HT1080 (cell line): ENCODE data around the gene FAM25G. TPM values are rescaled to one million over a fixed set of nuclear protein-coding genes. Genes with fewer than 3 reads are reported as not detected.
"Not testable (repeated sequence)": the region's sequence is repeated elsewhere in the genome, so short reads cannot be mapped to it uniquely, and the experiment has no call there.

Source experiments
- DNase-seq: peaks from one replicate; pipeline ENCODE4 v3.0.0-alpha.2; 2015; ENCODE audit warnings: low read depth
- total RNA-seq: library from RNA; depleted of rRNA; stranded (reverse); fragments of >200 nt; shearing (Covaris generic); gene quantifications from 2 replicates; pipeline ENCODE4 v1.2.3, GENCODE V29; 2014

The FAM25G gene
- total RNA-seq, 1 experiment from 2014 or later: not detected

DNA sequence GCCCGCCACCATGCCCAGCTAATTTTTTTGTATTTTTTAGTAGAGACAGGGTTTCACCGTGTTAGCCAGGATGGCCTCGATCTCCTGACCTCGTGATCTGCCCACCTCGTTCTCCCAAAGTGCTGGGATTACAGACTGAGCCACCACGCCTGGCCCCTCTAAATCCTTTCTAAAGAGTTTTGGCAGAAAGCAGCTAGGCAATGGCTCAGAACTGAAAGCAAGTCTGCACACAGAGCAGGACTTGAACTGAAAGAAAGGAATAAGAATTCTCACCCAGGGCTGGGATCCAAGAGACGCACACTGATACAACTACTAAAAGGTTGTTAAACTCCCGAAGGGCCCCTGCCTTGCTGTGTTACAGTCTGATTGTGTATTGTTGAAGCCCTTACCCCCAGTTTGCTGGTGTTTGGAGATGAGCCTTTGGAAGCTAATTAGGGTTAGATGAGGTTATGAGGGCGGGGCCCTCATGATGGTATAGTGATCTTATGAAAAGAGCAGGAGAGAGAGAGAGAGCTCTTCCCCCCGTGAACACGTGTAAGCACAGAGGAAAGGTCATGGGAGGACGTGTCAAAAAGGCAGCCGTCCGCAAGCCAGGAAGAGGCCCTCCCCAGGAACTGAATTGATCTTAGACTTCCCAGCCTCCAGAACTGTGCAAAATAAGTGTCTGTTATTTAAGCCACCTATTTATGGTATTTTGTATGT lies 26.1 kb downstream of the FAM25G start:
- not testable (repeated sequence) for DNase-seq

GRCh38 chr10:47462577-47463358 lies 28.7 kb downstream of the FAM25G start:
- not testable (repeated sequence) for DNase-seq

DNA sequence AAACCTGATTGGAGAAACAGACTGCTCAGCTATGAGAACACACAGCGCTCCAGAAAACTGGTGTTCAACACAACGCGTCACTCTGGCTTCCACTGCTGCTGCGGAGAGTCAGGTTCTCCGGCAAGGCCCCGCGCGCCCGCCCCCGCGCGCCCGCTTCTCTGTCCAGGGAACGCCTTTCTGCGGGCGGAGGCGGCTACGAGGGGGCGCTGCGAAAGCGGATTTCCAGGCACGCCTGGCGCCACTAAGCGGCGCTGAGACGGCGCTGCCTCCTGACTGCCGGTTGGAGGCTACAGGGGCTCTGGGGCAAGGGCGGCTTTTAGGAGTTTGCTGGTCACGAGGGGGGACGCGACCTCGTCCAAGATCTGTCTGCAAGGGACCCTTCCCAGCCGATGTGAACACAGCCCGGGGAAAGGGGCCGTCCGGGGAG lies 30.2 kb downstream of the FAM25G start:
- peak; percentile 34 for DNase-seq

DNA sequence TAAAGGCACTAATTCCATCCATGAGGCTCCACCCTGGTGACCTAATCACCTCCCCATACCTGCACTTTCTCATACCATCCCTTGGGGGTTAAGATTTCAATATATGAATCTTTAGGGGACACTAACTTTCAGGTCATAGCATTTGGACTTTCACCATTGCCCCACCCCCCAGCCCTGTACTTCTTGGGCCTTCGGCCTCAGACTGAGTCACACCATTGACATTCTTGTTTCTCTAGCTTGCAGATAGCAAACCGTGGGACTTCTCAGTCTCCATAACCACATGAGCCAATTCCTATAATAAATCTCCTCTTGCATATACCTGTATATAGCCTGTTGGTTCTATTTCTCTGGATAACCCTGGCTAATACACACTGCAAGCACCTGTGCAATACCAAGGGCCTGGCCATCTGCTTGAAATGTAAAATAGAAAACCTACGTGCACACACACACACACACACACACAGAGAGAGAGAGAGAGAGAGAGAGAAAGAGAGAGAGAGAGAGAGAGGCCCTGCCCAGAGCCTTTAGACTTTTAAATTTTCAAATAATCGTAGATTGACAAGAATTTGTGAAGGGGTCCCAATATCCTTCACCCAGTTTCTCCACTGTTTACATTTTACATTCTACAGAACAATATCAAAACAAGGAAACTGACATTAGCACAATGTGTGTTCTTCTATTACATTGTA lies 32.9 kb downstream of the FAM25G start:
- DNase-seq: peak; percentile 75

DNA sequence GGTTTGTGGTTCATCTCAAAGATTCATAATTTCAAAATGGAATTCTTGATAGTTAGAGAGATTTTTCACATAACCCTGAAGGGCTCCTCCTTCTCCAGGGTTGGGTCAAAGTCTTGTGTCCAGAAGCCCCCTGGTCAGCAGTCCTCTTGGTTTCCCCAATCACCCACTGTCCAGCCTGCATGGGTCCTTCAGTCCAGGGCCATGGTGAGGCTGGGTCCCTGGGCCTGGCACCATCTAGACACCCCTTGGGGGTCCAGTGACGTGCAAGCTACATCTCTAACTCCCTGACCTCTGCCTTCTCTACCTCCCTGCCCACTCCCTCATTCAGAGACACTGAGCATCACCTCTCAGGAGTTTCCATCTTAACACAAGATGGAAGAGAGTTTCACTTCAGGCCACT lies 33.7 kb downstream of the FAM25G start:
- no peak for DNase-seq

GRCh38 chr10:47457528-47457820 lies 34.0 kb downstream of the FAM25G start:
- DNase-seq: no peak

GRCh38 chr10:47456794-47457527 lies 34.5 kb downstream of the FAM25G start:
- no peak for DNase-seq

DNA sequence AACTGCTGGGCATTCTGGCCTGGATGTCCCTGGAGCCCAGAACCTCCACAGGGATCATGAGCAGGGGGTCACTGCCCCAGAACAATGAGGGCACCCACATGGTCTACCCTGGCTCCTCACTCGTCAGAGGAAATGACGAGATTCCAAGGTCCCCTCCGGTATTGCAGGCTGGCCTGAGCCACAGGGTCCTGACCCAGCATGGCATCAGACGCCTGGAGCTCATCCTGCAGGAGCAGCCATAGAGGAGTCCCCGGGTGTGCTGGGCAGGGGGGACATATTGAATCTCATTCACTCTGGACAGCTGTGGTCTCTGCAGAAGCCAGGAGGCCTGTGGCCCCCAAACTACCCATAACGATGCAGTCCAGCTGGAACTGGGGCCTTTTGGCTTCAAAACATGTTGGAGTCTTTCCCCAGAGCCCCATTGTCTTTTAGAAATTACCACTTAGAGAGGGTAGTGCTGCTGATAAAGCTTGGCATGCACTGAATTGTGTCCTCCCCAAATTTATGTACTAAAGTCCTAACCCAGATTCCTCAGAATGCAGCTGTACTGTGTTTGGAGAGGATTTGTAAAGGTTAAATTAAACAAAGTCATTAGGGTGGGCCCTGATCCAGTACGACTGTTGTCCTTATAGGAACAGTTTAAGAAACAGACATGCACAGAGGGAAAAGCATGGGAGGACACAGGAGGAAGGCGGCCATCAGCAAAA lies 35.3 kb downstream of the FAM25G start:
- DNase-seq: no peak

GRCh38 chr10:47455350-47456078 lies 36.0 kb downstream of the FAM25G start:
- DNase-seq: not testable (repeated sequence)

- DNase-seq: no peak
Observed at GRCh38 chr10:47454780-47455058, 36.8 kb downstream of the FAM25G start.

GRCh38 chr10:47454008-47454779 lies 37.3 kb downstream of the FAM25G start:
- DNase-seq: no peak

DNA sequence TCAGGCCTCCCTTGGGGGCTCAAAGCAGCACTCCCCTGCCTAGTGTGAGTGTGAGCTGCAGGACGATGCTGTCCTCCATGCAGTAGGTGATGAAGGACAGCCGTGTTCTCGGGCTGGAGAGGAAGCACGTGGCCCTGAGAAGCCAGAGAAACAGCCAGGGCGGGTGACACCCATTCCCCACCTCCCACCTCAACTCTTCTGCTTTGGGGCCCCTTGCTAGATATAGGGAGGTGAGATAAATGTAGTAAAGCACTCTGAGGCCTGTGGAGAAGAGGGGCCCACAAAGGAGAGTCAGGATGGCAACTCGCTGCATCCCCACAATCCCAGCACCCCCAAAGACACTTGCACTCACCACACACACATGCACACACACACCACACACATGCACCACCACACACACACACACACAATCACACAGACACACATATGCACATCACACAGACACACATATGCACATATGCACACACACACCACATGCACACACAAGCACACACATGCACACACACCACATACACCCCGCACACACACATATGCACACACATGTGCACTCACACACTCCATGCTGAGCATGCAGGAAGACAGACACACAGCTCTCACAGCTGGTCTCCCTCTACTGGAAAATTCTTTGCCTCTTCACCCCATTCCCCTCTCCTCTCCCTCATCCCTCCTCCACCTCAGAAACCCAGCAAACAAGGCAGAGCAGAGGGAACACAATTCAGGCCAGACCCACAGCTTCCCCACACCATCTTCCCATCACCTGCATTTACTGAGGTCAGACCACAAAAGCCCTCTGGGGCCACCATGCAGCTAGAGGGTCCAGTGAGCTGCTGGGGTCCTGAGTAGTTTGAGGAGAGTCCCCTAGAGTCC lies 38.1 kb downstream of the FAM25G start:
- DNase-seq: no peak

- DNase-seq: no peak
Observed at GRCh38 chr10:47452495-47453140, 38.9 kb downstream of the FAM25G start.

DNA sequence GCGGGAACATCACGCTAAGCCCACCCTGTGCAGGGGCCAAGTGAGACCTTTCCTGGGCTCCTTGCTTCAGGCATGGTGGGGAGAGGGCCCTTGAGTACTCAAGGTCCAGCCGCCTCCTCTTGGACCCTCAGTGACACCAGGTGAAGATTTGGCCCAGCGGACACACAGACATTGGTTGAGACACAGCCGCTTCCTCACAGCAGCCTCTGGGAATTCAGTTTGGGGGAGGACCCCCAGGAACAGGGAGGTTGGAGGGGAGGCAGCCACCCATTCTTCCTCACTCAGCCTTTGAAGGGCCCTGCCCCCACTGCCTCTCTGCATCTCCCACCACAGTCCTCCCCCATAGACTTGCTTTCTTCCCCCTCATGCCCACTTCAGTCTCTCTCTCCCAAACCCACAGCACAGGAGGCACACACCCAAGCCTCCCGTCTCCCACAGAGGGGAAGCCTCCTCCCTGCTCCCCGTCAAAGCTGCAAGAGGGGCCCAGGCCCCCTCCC lies 39.5 kb downstream of the FAM25G start:
- no peak for DNase-seq

- no peak for DNase-seq
Observed at GRCh38 chr10:47451273-47451997, 40.1 kb downstream of the FAM25G start.

DNA sequence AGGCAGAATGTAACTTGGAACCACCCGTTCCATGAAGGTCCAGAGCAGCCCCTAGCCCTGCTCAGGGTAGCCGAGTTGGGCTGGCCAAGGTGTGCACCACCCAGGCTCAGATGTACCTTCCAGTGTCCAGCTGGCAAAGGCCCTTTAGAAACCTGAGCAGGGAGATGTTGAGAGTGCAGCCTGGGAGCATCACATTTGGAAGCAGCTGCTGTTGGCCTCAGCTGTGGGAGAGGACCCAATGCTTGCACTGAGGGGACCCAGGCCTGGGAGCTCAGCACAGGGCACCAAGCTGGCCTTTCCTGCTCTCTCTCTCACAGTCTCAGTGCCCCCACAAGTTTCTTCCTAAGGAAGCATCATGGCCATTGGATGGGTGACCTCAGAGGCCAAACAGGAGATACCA lies 41.1 kb downstream of the FAM25G start:
- no peak for DNase-seq

DNA sequence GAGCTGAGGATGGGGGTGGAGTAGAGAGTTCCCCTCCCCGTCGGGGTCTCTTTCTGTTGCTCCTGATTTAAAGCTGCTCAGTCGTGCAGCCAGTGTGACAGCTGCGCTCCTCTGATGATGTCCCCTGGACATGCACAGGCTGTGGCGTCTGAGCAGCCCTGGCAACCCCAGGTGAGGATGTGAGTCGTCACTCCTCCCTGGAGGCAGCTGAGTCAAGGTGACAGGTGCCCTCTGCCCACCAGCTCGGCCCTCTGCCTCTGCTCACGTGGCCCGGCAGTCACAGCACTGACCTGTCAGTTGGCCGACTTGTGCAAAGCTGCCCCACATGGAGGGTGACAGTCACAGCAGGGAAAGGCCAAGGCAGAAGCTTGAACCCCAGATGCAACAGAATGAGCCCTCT lies 41.5 kb downstream of the FAM25G start:
- DNase-seq: no peak
